ENCODE measurements around the gene SLC16A3. TPM values are rescaled to one million over a fixed set of nuclear protein-coding genes. Genes with fewer than 3 reads are reported as not detected.

Gene SLC16A3
- polyA plus RNA-seq, 1 donor (not counting 4 experiments of a cell fraction or from before 2014, with no cell fraction given): 35.7 TPM

- Histone ChIP-seq H3K4me1 (ENCODE audit: control insufficient read depth, extremely low read depth, insufficient read depth, low read length) (peaks cover 41% of the 10 kb centered on the region), H3K79me2 (ENCODE audit: control insufficient read depth, insufficient read depth, low read length) (no peaks in the 10 kb centered on the region), H3K9me3 (ENCODE audit: control insufficient read depth, low read depth, low read length) (no peaks in the 10 kb centered on the region), H3K27me3 (ENCODE audit: control insufficient read depth, extremely low read depth, insufficient read depth, low read length) (no peaks in the 10 kb centered on the region), H3K9ac (ENCODE audit: control insufficient read depth, extremely low read depth, insufficient read depth, low read length) (no peak overlapping the region), H3K36me3 (ENCODE audit: control insufficient read depth in 2 of 2, extremely low read depth in 1 of 2, insufficient read depth in 2 of 2, low read length in 2 of 2) (peaks cover 2 to 10% of the 10 kb centered on the region in 2 experiments), H4K20me1 (ENCODE audit: control insufficient read depth, extremely low read depth, insufficient read depth, low read length) (no peaks in the 10 kb centered on the region), H2AFZ (ENCODE audit: control insufficient read depth, low read length) (no peak overlapping the region), H3K27ac (ENCODE audit: control insufficient read depth, insufficient read depth, low read length) (no peak overlapping the region), H3K4me3 (ENCODE audit: control insufficient read depth in 2 of 3, extremely low read depth in 1 of 3, insufficient read depth in 2 of 3, low read depth in 1 of 3, low read length in 3 of 3) (no peak overlapping the region), H3K9me1 (ENCODE audit: control insufficient read depth, extremely low read depth, insufficient read depth, low read length) (no peaks in the 10 kb centered on the region), H3K4me2 (ENCODE audit: control insufficient read depth, extremely low read depth, insufficient read depth, low read depth, low read length) (no peak overlapping the region)
- TF ChIP-seq CTCF (optimal IDR thresholded peaks at IDR 0.05 in 1 of 3, IDR thresholded peaks at IDR 0.05 in 1 of 3, conservative IDR thresholded peaks at IDR 0.05 in 1 of 3; ENCODE audit: extremely low read depth in 1 of 3, insufficient read depth in 2 of 3, low read length in 3 of 3) (no peak), EZH2 (IDR thresholded peaks at IDR 0.05; ENCODE audit: low read length) (no peak)
- dilution Hi-C loops (cut with MboI; ENCODE audit: extremely low pct_ligation_motif_present, low sequenced_read_pairs): no loop called here
- FAIRE-seq (no peak), DNase-seq (ENCODE audit: low read depth, low spot score) (no peak)
Measured at GRCh38 chr17:82234211-82235055, 5.6 kb downstream of the SLC16A3 start.

DNA sequence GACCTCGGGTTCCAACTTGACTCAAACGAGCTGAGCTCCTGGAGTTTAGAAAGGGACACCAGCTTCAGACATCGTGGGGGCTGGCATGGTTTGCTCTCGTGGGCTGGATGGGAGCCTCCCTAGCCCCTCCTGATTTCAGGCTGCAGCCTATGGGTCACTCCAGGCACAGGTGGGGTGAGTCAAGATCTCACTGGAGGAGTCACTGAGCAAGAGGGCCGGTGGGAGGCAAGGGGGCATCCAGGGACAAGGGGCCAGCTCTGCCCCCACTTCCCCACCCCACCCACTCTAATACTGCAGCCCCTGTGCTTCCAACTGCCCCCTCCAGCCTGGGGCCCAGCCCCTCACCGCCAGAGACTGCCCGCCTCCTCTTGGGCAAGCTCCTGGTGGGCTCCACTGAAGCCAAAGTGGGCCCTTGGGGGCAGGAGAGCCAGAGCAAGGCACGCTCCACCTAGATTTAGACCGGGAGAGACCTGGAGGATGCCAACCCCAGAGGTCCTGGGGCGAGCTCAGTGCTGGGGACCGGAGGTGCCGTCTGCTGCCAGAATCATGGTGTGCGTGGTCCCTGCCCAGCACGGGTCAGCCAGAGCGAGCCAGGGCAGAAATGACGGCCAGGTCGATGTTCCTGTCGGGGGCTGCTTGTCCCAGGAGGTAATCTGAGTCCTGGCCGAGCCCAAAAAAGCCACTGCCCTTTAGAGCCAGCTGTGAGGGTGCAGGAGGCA lies 6.4 kb downstream of the SLC16A3 start:
- dilution Hi-C loops (cut with MboI; ENCODE audit: extremely low pct_ligation_motif_present, low sequenced_read_pairs): no loop called here
- Histone ChIP-seq H3K9ac (ENCODE audit: control insufficient read depth, extremely low read depth, insufficient read depth, low read length) (no peak overlapping the region), H3K9me1 (ENCODE audit: control insufficient read depth, extremely low read depth, insufficient read depth, low read length) (no peaks in the 10 kb centered on the region), H3K4me2 (ENCODE audit: control insufficient read depth, extremely low read depth, insufficient read depth, low read depth, low read length) (no peak overlapping the region), H3K4me3 (ENCODE audit: control insufficient read depth in 2 of 3, extremely low read depth in 1 of 3, insufficient read depth in 2 of 3, low read depth in 1 of 3, low read length in 3 of 3) (no peak overlapping the region), H3K4me1 (ENCODE audit: control insufficient read depth, extremely low read depth, insufficient read depth, low read length) (peaks cover 40% of the 10 kb centered on the region), H3K79me2 (ENCODE audit: control insufficient read depth, insufficient read depth, low read length) (no peaks in the 10 kb centered on the region), H3K27me3 (ENCODE audit: control insufficient read depth, extremely low read depth, insufficient read depth, low read length) (no peaks in the 10 kb centered on the region), H4K20me1 (ENCODE audit: control insufficient read depth, extremely low read depth, insufficient read depth, low read length) (no peaks in the 10 kb centered on the region), H2AFZ (ENCODE audit: control insufficient read depth, low read length) (no peak overlapping the region), H3K27ac (ENCODE audit: control insufficient read depth, insufficient read depth, low read length) (no peak overlapping the region), H3K36me3 (ENCODE audit: control insufficient read depth in 2 of 2, extremely low read depth in 1 of 2, insufficient read depth in 2 of 2, low read length in 2 of 2) (peaks cover 9 to 17% of the 10 kb centered on the region in 2 experiments), H3K9me3 (ENCODE audit: control insufficient read depth, low read depth, low read length) (no peaks in the 10 kb centered on the region)
- DNase-seq (ENCODE audit: low read depth, low spot score) (no peak), FAIRE-seq (no peak)
- TF ChIP-seq EZH2 (IDR thresholded peaks at IDR 0.05; ENCODE audit: low read length) (no peak), CTCF (optimal IDR thresholded peaks at IDR 0.05 in 1 of 3, IDR thresholded peaks at IDR 0.05 in 1 of 3, conservative IDR thresholded peaks at IDR 0.05 in 1 of 3; ENCODE audit: extremely low read depth in 1 of 3, insufficient read depth in 2 of 3, low read length in 3 of 3) (no peak)

Measured in keratinocyte (primary cell).